ENCODE data around the gene ZBTB42. TPM values are rescaled to one million over a fixed set of nuclear protein-coding genes. Genes with fewer than 3 reads are reported as not detected.

The ZBTB42 gene
- total RNA-seq, 1 experiment from 2014 or later: 1.0 TPM

GRCh38 chr14:104792101-104792884 is 8.6 kb upstream of the ZBTB42 start:
- CTCF ChIA-PET: interaction anchor here (0.5 to 1.4 kb wide), 5 partner anchors 12 to 30 kb away, joined by 3 to 8 read pairs (median 3); no protein-coding TSS in a partner anchor
- intact Hi-C loops (cut with micrococcal nuclease): no loop called here
- DNase-seq (ENCODE audit: unreplicated experiment): no peak
- TF ChIP-seq CTCF (IDR thresholded peaks at IDR 0.05; ENCODE audit: unreplicated experiment): no peak
- H3K9me3 Mint-ChIP-seq (ENCODE audit: unreplicated experiment): no peaks in the 10 kb centered on the region
- H3K4me3 Mint-ChIP-seq (ENCODE audit: unreplicated experiment): peak overlapping the region; percentile 85
- POLR2A ChIA-PET: interaction anchor here (1.8 kb wide), 1 partner anchor 9 kb away, joined by 6 read pairs; the partner anchor contains the start of gene ZBTB42
- no peaks in the 10 kb centered on the region for H3K27me3 Mint-ChIP-seq (ENCODE audit: insufficient read depth, unreplicated experiment)
- H3K36me3 Mint-ChIP-seq (ENCODE audit: insufficient read depth, unreplicated experiment): peaks cover 5% of the 10 kb centered on the region
- no TSS peak for BruUV-seq (replicated peaks)
- H3K27ac Mint-ChIP-seq (ENCODE audit: low read depth, unreplicated experiment): peak overlapping the region; percentile 82
- peaks cover 33% of the 10 kb centered on the region for H3K4me1 Mint-ChIP-seq (ENCODE audit: insufficient read depth, unreplicated experiment)

GRCh38 chr14:104792945-104793702 is 7.8 kb upstream of the ZBTB42 start:
- DNase-seq (ENCODE audit: unreplicated experiment): no peak
- BruUV-seq (replicated peaks): no TSS peak
- Mint-ChIP-seq H3K4me1 (ENCODE audit: insufficient read depth, unreplicated experiment) (peaks cover 33% of the 10 kb centered on the region), H3K36me3 (ENCODE audit: insufficient read depth, unreplicated experiment) (peaks cover 5% of the 10 kb centered on the region), H3K4me3 (ENCODE audit: unreplicated experiment) (peak overlapping the region; percentile 85), H3K27ac (ENCODE audit: low read depth, unreplicated experiment) (peak overlapping the region; percentile 82), H3K27me3 (ENCODE audit: insufficient read depth, unreplicated experiment) (no peaks in the 10 kb centered on the region), H3K9me3 (ENCODE audit: unreplicated experiment) (no peaks in the 10 kb centered on the region)
- ChIA-PET CTCF (interaction anchor here (0.5 to 1.0 kb wide), 4 partner anchors 23 to 29 kb away, joined by 3 read pairs; no protein-coding TSS in a partner anchor), POLR2A (interaction anchor here (1.8 to 1.9 kb wide), 2 partner anchors 8 to 40 kb away, joined by 6 to 10 read pairs; partner anchors contain the start of genes SIVA1 and ZBTB42)
- TF ChIP-seq CTCF (IDR thresholded peaks at IDR 0.05; ENCODE audit: unreplicated experiment): peak; percentile 14
- intact Hi-C loops (cut with micrococcal nuclease): no loop called here

- no peaks in the 10 kb centered on the region for H3K27me3 Mint-ChIP-seq (ENCODE audit: insufficient read depth, unreplicated experiment)
- no TSS peak for BruUV-seq (replicated peaks)
- no peak for TF ChIP-seq CTCF (IDR thresholded peaks at IDR 0.05; ENCODE audit: unreplicated experiment)
- peaks cover 33% of the 10 kb centered on the region for H3K4me1 Mint-ChIP-seq (ENCODE audit: insufficient read depth, unreplicated experiment)
- peaks cover 5% of the 10 kb centered on the region for H3K36me3 Mint-ChIP-seq (ENCODE audit: insufficient read depth, unreplicated experiment)
- DNase-seq (ENCODE audit: unreplicated experiment): no peak
- no peaks in the 10 kb centered on the region for H3K9me3 Mint-ChIP-seq (ENCODE audit: unreplicated experiment)
- ChIA-PET POLR2A (interaction anchor here (1.9 kb wide), 1 partner anchor 41 kb away, joined by 10 read pairs; the partner anchor contains the start of gene SIVA1), CTCF (interaction anchor here (0.7 to 1.3 kb wide), 2 partner anchors 26 to 181 kb away, joined by 3 read pairs; no protein-coding TSS in a partner anchor)
- peak overlapping the region; percentile 85 for H3K4me3 Mint-ChIP-seq (ENCODE audit: unreplicated experiment)
- H3K27ac Mint-ChIP-seq (ENCODE audit: low read depth, unreplicated experiment): peak overlapping the region; percentile 75
- intact Hi-C loops (cut with micrococcal nuclease): no loop called here
Measured at GRCh38 chr14:104793703-104793959, 7.3 kb upstream of the ZBTB42 start.

- no peaks in the 10 kb centered on the region for H3K9me3 Mint-ChIP-seq (ENCODE audit: unreplicated experiment)
- peaks cover 33% of the 10 kb centered on the region for H3K4me1 Mint-ChIP-seq (ENCODE audit: insufficient read depth, unreplicated experiment)
- peak; percentile 60 for DNase-seq (ENCODE audit: unreplicated experiment)
- peak overlapping the region; percentile 75 for H3K27ac Mint-ChIP-seq (ENCODE audit: low read depth, unreplicated experiment)
- peak overlapping the region; percentile 85 for H3K4me3 Mint-ChIP-seq (ENCODE audit: unreplicated experiment)
- intact Hi-C loops (cut with micrococcal nuclease): no loop called here
- no peak for TF ChIP-seq CTCF (IDR thresholded peaks at IDR 0.05; ENCODE audit: unreplicated experiment)
- BruUV-seq (replicated peaks): TSS peak; percentile 67
- ChIA-PET CTCF (interaction anchor here (0.7 to 1.3 kb wide), 2 partner anchors 26 to 181 kb away, joined by 3 read pairs; no protein-coding TSS in a partner anchor), POLR2A (interaction anchor here (0.6 to 2.0 kb wide), 8 partner anchors 25 to 226 kb away, joined by 3 to 10 read pairs (median 4); partner anchors contain the start of genes CDCA4, CEP170B and SIVA1)
- no peaks in the 10 kb centered on the region for H3K27me3 Mint-ChIP-seq (ENCODE audit: insufficient read depth, unreplicated experiment)
- H3K36me3 Mint-ChIP-seq (ENCODE audit: insufficient read depth, unreplicated experiment): peaks cover 5% of the 10 kb centered on the region
Measured at GRCh38 chr14:104794099-104794498, 6.8 kb upstream of the ZBTB42 start.

Measured in MCF 10A (cell line).